Stimulated activated CD8-positive, alpha-beta memory T cell treated with anti-CD3 and anti-CD28 coated beads, Interleukin-15, amount 100 ng/mL, for 4 hours (primary cell): ENCODE data around the gene BCKDHB.
"Not testable (repeated sequence)": the region's sequence is repeated elsewhere in the genome, so short reads cannot be mapped to it uniquely, and the experiment has no call there.

Experiments
- DNase-seq, 2 donors: peaks; one replicate each; pipeline ENCODE4 v3.0.0-alpha.2; 2020; ENCODE audit warnings: low read depth in 2 of 2

BCKDHB gene

GRCh38 chr6:80259118-80259517 lies 152.6 kb downstream of the BCKDHB start:
- no peak for DNase-seq

DNA sequence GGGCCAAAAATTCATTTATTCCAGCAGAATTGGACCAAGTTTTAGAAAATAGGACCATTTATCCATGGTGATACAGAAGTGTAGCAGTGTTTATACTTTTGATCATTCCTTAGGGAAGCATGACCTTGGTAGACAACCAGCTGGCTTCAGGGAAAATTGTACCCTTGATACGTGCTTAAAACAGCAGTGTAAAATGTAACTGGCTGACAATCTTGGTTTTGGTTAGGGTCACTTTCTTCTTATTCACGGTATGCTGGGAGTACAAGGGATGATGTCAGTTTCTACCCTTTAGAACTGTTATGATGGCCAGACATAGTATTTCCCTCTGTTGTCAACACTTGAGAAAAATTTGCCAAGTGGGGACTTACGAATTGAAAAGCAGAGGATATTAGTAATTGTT lies 157.1 kb downstream of the BCKDHB start:
- no peak for DNase-seq

- DNase-seq, result no peak
Observed at GRCh38 chr6:80268865-80269730, 162.6 kb downstream of the BCKDHB start.

GRCh38 chr6:80271074-80271473 lies 164.6 kb downstream of the BCKDHB start:
- no peak for DNase-seq

DNA sequence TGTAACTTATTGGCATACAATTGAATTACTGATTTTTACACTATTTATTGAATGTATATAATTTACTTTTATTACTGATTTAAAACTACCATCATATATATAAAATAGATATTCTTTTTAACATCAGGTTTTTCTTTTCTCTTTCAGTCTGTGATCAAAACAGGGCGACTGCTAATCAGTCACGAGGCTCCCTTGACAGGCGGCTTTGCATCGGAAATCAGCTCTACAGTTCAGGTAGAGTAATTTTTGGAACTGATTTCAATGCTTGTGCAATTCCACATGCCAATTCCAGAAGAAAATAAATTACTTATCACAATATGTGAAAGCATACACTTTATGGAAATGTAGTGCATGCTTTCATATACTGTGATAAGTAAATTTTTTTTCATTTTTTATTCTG lies 166.5 kb downstream of the BCKDHB start:
- DNase-seq, result no peak

DNA sequence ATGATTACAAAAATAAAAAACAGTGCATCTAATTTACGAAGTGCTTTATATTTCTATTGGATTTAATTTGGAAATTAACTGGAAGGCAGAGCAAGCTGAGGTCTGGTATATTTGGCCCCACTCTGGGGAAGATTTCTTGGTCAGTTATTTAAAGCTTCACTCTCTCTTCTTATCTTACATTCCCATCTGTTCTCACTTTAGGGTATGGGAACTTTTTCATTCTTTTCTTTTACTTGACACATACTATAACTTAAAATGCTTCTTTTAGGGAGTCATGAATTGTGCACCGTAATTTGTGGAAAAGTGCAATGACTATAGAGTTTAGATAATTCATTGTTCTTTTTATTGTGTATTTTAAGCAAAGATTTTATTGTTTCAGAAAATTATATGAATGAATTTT lies 170.4 kb downstream of the BCKDHB start:
- no peak for DNase-seq

DNA sequence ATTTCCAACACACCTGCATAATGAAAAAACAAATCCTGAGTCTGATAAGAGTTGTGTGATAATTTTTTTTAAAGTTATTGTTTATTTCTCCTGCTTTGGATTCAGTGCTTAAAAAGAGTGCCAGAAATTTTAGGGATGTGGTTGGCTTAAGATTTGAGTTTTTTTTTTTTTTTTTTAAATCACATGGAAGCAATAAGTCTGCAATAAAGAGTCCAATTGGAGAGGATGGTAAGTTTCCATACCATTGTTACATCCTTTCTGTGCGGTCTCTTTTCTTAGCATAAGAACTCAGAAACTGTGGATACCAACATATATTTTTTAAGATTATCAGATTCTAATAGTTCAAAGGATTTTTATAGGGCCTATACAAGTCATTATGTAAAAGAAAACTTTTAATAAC lies 171.0 kb downstream of the BCKDHB start:
- no peak for DNase-seq

- DNase-seq, result no peak
Observed at GRCh38 chr6:80280262-80281010, 174.0 kb downstream of the BCKDHB start.

DNA sequence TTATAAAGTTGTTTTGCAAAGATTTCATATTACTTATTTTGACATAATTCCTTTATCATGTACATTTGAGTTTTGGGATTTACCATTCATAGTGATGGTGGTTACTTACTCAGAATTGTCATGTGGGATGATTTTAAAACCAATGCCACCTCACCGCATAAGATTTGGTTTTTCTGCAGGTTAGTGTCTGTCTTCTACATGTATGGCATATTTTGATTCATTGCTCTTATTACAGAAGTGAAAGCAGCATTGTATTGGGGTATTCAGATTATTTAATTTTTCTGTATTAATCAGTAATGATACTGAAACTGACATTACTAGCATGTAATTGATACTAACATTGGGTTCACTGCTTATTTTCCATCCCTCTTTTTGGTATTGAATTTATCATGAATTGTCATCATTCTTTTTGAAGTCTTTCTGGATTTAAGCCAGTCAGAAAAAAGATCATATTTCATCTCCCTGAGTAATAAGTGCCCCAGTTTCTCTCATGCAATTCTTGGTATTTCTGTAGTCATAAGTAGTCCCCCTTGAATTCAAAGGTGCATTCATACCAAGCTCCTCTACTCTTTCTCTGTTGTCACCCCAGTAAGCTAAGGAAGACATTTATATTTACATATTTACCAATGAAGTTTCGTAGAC lies 176.6 kb downstream of the BCKDHB start:
- DNase-seq, result no peak

GRCh38 chr6:80287112-80287511 lies 180.6 kb downstream of the BCKDHB start:
- DNase-seq, result no peak

DNA sequence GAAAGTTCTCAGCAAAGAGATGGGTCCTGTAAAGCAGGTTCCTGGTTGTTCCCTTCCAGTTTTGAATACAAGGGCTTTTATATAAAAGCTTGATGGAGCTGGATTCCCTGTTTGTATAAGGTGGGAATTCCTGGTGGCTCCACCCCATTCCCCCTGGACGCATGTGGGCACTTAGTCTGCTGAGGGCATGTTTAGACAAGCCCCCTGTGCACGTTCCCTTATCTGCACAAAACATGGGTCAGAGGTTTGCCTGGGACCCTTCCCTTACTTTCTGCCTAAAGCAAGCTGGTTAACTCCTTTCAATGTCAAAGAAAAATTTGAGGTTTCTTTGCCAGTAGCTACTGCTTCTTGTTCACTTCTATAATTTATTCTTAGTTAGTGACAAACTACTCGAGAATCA lies 181.1 kb downstream of the BCKDHB start:
- no peak for DNase-seq

- DNase-seq, result no peak
Observed at GRCh38 chr6:80289727-80290126, 183.3 kb downstream of the BCKDHB start.

DNA sequence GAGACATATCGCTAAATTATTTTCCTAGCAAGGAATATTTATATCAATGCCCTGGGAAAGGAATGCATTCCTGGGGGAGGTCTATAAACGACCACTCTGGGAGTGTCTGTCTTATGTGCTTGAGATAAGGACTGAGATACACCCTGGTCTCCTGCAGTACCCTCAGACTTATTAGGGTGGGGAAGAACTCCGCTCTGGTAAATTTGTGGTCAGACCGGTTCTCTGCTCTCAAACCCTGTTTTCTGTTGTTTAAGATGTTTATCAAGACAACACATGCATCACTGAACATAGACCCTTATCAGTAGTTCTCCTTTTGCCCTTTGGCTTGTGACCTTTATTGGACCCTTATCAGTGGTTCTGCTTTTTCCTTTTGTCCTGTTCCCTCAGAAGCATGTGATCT lies 188.1 kb downstream of the BCKDHB start:
- not testable (repeated sequence) for DNase-seq

DNA sequence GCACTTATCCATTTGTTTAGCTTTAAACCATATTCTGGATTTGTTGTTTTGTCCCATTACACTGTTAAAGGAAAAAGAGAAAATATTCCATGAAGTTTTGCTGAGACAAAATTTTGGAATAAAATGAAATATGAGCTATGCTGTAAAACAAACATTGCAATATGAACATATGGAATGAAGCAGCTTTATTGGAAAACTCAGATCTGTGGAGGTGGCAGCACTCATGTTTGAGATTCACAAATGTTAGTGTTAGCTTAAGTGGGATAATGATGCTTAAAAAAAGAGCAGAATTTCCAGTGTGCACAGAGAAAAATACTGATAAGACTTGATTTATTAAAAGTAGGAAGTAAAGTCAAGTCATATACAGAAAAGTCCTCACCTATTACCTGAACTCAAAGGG lies 196.2 kb downstream of the BCKDHB start:
- DNase-seq, result no peak

- no peak for DNase-seq
Observed at GRCh38 chr6:80304014-80304413, 197.5 kb downstream of the BCKDHB start.

DNA sequence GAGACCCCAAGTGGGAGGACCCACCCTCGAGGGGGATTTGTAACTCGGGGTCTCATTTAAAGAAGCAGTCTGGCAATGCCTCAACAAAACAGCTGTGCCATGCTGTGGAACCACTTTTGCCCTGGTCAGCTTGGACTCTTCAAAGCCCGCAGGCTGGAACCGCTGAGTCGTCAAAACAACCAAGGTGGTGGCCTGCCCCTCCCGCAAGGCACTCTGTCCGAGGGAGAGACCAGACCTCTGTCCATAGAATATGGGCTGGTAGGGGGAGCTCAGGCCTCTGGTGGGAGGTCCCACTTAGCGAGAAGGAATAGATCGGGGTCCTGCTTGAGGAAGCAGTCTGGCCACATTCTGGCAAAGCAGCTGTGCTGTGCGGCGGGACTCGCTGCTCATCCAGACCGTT lies 208.1 kb downstream of the BCKDHB start:
- no peak for DNase-seq

GRCh38 chr6:80316686-80317231 lies 210.3 kb downstream of the BCKDHB start:
- no peak for DNase-seq

- DNase-seq, result no peak
Observed at GRCh38 chr6:80319196-80319595, 212.7 kb downstream of the BCKDHB start.

- no peak for DNase-seq
Observed at GRCh38 chr6:80321011-80321410, 214.5 kb downstream of the BCKDHB start.

- no peak for DNase-seq
Observed at GRCh38 chr6:80325742-80326141, 219.3 kb downstream of the BCKDHB start.

DNA sequence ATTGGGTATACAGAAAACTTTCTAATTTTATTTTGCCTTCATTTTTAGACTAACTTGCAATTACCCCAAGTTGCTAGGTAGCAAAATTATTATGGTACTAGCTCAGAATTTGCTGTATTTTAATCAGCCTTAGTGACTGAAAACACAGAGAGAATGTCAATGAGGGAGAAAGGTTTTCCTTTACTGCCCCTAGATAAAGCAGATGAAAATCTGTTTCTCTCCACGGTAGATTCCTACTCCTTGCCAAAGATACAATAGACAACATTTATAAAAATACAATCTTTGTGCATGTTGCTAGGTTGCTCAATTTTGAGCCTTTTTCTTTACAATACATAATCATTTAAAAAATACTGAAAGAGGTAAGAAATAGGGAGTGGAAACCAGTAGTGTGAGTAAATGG lies 222.2 kb downstream of the BCKDHB start:
- no peak for DNase-seq

GRCh38 chr6:80329496-80329895 lies 223.0 kb downstream of the BCKDHB start:
- no peak for DNase-seq
